ENCODE measurements around the gene HOXA3. TPM values are rescaled to one million over a fixed set of nuclear protein-coding genes. Genes with fewer than 3 reads are reported as not detected.

Gene HOXA3
- total RNA-seq, 1 experiment from 2014 or later, result 9.2 TPM

DNA sequence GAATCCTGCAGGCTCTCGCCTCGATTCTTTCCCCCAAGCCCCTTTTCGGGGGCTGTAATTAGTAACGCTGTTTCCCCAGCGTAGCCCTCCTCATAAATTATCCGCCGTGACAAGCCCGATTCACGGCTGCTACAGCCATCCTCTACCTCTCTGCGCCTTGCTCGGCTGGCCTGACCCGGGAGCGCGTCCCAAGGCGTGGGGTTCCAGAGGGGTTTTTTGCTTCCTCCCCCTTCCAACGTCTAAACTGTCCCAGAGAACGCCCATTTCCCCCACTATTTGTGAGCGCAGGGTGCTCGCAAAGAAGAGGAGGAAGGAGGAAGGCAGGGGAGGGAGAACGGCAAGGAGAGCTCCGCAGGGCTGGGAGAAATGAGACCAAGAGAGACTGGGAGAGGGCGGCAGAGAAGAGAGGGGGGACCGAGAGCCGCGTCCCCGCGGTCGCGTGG is 9.8 kb downstream of the HOXA3 start:
- no peak for TF ChIP-seq EZH2phosphoT487 (IDR thresholded peaks at IDR 0.05; ENCODE audit: borderline replicate concordance)
- no peak for TF ChIP-seq CEBPB (IDR thresholded peaks at IDR 0.05; ENCODE audit: low read depth)
- TF ChIP-seq EZH2 (IDR thresholded peaks at IDR 0.05), result no peak
- no peak for TF ChIP-seq ZNF274 (IDR thresholded peaks at IDR 0.05; ENCODE audit: low read depth, low read length)
- Histone ChIP-seq H3K9me2 (ENCODE audit: insufficient read depth) (no peaks in the 10 kb centered on the region), H4K20me1 (ENCODE audit: insufficient read depth) (no peaks in the 10 kb centered on the region), H3K9ac (ENCODE audit: low read length) (no peak overlapping the region), H3K27me3 (ENCODE audit: insufficient read depth, low read length) (no peaks in the 10 kb centered on the region), H3K4me1 (ENCODE audit: control insufficient read depth in 1 of 2, insufficient read depth in 2 of 2, low read length in 2 of 2) (peaks cover 6 to 14% of the 10 kb centered on the region in 2 experiments; a peak in 3 of 4 replicates), H3K36me3 (ENCODE audit: control insufficient read depth in 1 of 2, insufficient read depth in 2 of 2, low read length in 2 of 2) (peaks cover 8 to 12% of the 10 kb centered on the region in 2 experiments; a peak in 3 of 4 replicates), H3K79me2 (ENCODE audit: insufficient read depth, low read length) (peaks cover 7% of the 10 kb centered on the region; the same call in 1 of the 2 replicates), H2AFZ (ENCODE audit: low read depth, low read length, poor library complexity, severe bottlenecking) (no peak overlapping the region), H3K9me3 (ENCODE audit: control insufficient read depth in 1 of 2, insufficient read depth in 1 of 2, low read depth in 1 of 2, low read length in 2 of 2) (no peaks in the 10 kb centered on the region), H3K4me3 (replicated peaks in 1 of 2; ENCODE audit: low read depth in 1 of 2, low read length in 2 of 2) (no peak overlapping the region), H3K4me2 (ENCODE audit: low read length) (no peak overlapping the region), H3K27ac (ENCODE audit: low read depth, low read length) (no peak overlapping the region)
- RAD21 ChIA-PET (ENCODE audit: low non-redundant PET in 1 of 2, low total read pairs in 2 of 2, uncharacterized antibody in 2 of 2, unreplicated experiment in 2 of 2), result no interaction called here
- no peak for ATAC-seq
- BruUV-seq (replicated peaks), result no TSS peak
- CTCF ChIA-PET, result no interaction called here
- intact Hi-C loops (cut with micrococcal nuclease), result no loop called here
- POLR2A ChIA-PET, result no interaction called here
- DNase-seq (ENCODE audit: low read depth, low spot score), result no peak

GRCh38 chr7:27141923-27142579 is 10.3 kb downstream of the HOXA3 start:
- Histone ChIP-seq H3K36me3 (ENCODE audit: control insufficient read depth in 1 of 2, insufficient read depth in 2 of 2, low read length in 2 of 2) (peaks cover 8 to 12% of the 10 kb centered on the region in 2 experiments; a peak in 3 of 4 replicates), H2AFZ (ENCODE audit: low read depth, low read length, poor library complexity, severe bottlenecking) (no peak overlapping the region), H3K4me3 (replicated peaks in 1 of 2; ENCODE audit: low read depth in 1 of 2, low read length in 2 of 2) (no peak overlapping the region), H3K4me2 (ENCODE audit: low read length) (no peak overlapping the region), H3K9me2 (ENCODE audit: insufficient read depth) (no peaks in the 10 kb centered on the region), H3K9ac (ENCODE audit: low read length) (no peak overlapping the region), H3K9me3 (ENCODE audit: control insufficient read depth in 1 of 2, insufficient read depth in 1 of 2, low read depth in 1 of 2, low read length in 2 of 2) (no peaks in the 10 kb centered on the region), H3K27ac (ENCODE audit: low read depth, low read length) (no peak overlapping the region), H3K4me1 (ENCODE audit: control insufficient read depth in 1 of 2, insufficient read depth in 2 of 2, low read length in 2 of 2) (peaks cover 3 to 14% of the 10 kb centered on the region in 2 experiments; a peak in 3 of 4 replicates), H3K79me2 (ENCODE audit: insufficient read depth, low read length) (peaks cover 1% of the 10 kb centered on the region; the same call in 1 of the 2 replicates), H4K20me1 (ENCODE audit: insufficient read depth) (no peaks in the 10 kb centered on the region), H3K27me3 (ENCODE audit: insufficient read depth, low read length) (no peaks in the 10 kb centered on the region)
- POLR2A ChIA-PET, result interaction anchor here (0.7 kb wide), 1 partner anchor 8 kb away, joined by 3 read pairs; no protein-coding TSS in a partner anchor
- RAD21 ChIA-PET (ENCODE audit: low non-redundant PET in 1 of 2, low total read pairs in 2 of 2, uncharacterized antibody in 2 of 2, unreplicated experiment in 2 of 2), result no interaction called here
- intact Hi-C loops (cut with micrococcal nuclease), result no loop called here
- BruUV-seq (replicated peaks), result no TSS peak
- CTCF ChIA-PET, result no interaction called here
- DNase-seq (ENCODE audit: low read depth, low spot score) (no peak), ATAC-seq (no peak)
- TF ChIP-seq, protein P1, sequence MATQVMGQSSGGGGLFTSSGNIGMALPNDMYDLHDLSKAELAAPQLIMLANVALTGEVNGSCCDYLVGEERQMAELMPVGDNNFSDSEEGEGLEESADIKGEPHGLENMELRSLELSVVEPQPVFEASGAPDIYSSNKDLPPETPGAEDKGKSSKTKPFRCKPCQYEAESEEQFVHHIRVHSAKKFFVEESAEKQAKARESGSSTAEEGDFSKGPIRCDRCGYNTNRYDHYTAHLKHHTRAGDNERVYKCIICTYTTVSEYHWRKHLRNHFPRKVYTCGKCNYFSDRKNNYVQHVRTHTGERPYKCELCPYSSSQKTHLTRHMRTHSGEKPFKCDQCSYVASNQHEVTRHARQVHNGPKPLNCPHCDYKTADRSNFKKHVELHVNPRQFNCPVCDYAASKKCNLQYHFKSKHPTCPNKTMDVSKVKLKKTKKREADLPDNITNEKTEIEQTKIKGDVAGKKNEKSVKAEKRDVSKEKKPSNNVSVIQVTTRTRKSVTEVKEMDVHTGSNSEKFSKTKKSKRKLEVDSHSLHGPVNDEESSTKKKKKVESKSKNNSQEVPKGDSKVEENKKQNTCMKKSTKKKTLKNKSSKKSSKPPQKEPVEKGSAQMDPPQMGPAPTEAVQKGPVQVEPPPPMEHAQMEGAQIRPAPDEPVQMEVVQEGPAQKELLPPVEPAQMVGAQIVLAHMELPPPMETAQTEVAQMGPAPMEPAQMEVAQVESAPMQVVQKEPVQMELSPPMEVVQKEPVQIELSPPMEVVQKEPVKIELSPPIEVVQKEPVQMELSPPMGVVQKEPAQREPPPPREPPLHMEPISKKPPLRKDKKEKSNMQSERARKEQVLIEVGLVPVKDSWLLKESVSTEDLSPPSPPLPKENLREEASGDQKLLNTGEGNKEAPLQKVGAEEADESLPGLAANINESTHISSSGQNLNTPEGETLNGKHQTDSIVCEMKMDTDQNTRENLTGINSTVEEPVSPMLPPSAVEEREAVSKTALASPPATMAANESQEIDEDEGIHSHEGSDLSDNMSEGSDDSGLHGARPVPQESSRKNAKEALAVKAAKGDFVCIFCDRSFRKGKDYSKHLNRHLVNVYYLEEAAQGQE (IDR thresholded peaks at IDR 0.05; ENCODE audit: low read depth), result no peak
- TF ChIP-seq TCF7L2 (IDR thresholded peaks at IDR 0.05; ENCODE audit: borderline replicate concordance, extremely low read depth, insufficient read depth, insufficient read length) (no peak), CBX3 (IDR thresholded peaks at IDR 0.05; ENCODE audit: low read depth) (no peak), CTCF (IDR thresholded peaks at IDR 0.05 in 2 of 3, conservative IDR thresholded peaks at IDR 0.05 in 1 of 3; ENCODE audit: borderline replicate concordance in 1 of 3, insufficient read depth in 1 of 3, low read depth in 2 of 3, low read length in 2 of 3) (no peak), ZNF274 (IDR thresholded peaks at IDR 0.05; ENCODE audit: low read depth, low read length) (no peak)

Data from HCT116 (cell line).